HEK293 (cell line): ENCODE data around the gene USP32.

Experiments used
- CTCF ChIA-PET: fragments of 350-600 bp; formaldehyde crosslinking; extraction: SDS; loops from one replicate; lab custom pipeline; 2021; ENCODE audit warnings: antibody characterized with exemption; lab: Yijun Ruan, JAX
- POLR2A ChIA-PET: fragments of 300-600 bp; formaldehyde crosslinking; extraction: SDS; loops from one replicate; lab custom pipeline; 2020; ENCODE audit warnings: antibody characterized with exemption, inconsistent platforms; lab: Yijun Ruan, JAX
- H3K27ac ChIP-seq: fragments of 200-500 bp; sonication (Bioruptor generic); 2 replicates; pipeline ENCODE4 v1.5.1; 2014; ENCODE audit warnings: low read depth, low read length, control low read depth, inconsistent platforms; ENCODE audit errors: extremely low read depth
- H3K36me3 ChIP-seq, 2 experiments: fragments of 200-500 bp in 1 of 2; sonication (Bioruptor generic) in 1 of 2; 1 replicate in 1 of 2; 2 replicates in 1 of 2; pipeline ENCODE4 v1.5.1; 2014 to 2017; ENCODE audit warnings: inconsistent platforms in 2 of 2, low read length in 2 of 2; ENCODE audit not compliant: control insufficient read depth in 2 of 2, insufficient read depth in 1 of 2
- H3K4me1 ChIP-seq: fragments of 200-500 bp; sonication (Bioruptor generic); 2 replicates; pipeline ENCODE4 v1.5.1; 2014; ENCODE audit warnings: mild to moderate bottlenecking, low read length, inconsistent platforms; ENCODE audit not compliant: control insufficient read depth, insufficient read depth
- H3K4me3 ChIP-seq: 2 replicates; pipeline ENCODE4 v1.5.1; 2011; ENCODE audit warnings: low read depth, mild to moderate bottlenecking, control low read depth, low read length, moderate library complexity
- H3K9me3 ChIP-seq: fragments of 200-500 bp; sonication (Bioruptor generic); 2 replicates; pipeline ENCODE4 v1.5.1; 2014; ENCODE audit warnings: low read depth, low read length, inconsistent platforms; ENCODE audit not compliant: control insufficient read depth, insufficient read depth
- FEZF1 ChIP-seq: fragments of 450-650 bp; formaldehyde crosslinking; IDR thresholded peaks from 2 replicates; pipeline ENCODE4 v1.5.1; 2016; ENCODE audit warnings: missing biosample characterization, missing genetic modification characterization
- GLI4 ChIP-seq: fragments of 450-650 bp; formaldehyde crosslinking; IDR thresholded peaks from 2 replicates; pipeline ENCODE4 v1.5.1; 2016; ENCODE audit warnings: missing biosample characterization, missing genetic modification characterization
- HOXC10 ChIP-seq: sonication (generic); formaldehyde crosslinking; IDR thresholded peaks from 2 replicates; pipeline ENCODE4 v1.8.1; 2023; ENCODE audit warnings: mild to moderate bottlenecking, missing genetic modification reagents
- HOXD13 ChIP-seq: sonication (generic); formaldehyde crosslinking; IDR thresholded peaks from 2 replicates; pipeline ENCODE4 v1.8.0; 2022; ENCODE audit warnings: missing genetic modification reagents, borderline replicate concordance
- OSR2 ChIP-seq: fragments of 450-650 bp; formaldehyde crosslinking; IDR thresholded peaks from 2 replicates; pipeline ENCODE4 v1.5.1; 2016; ENCODE audit warnings: missing biosample characterization, missing genetic modification characterization
- REPIN1 ChIP-seq: fragments of 450-650 bp; formaldehyde crosslinking; IDR thresholded peaks from 2 replicates; pipeline ENCODE4 v1.5.1; 2017; ENCODE audit warnings: missing biosample characterization, missing genetic modification characterization, low read depth
- ZBTB17 ChIP-seq: fragments of 450-650 bp; formaldehyde crosslinking; IDR thresholded peaks from 2 replicates; pipeline ENCODE4 v1.5.1; 2016; ENCODE audit warnings: missing biosample characterization, missing genetic modification characterization
- ZEB2 ChIP-seq: fragments of 450-650 bp; formaldehyde crosslinking; IDR thresholded peaks from 2 replicates; pipeline ENCODE4 v1.5.1; 2016; ENCODE audit warnings: missing biosample characterization, missing genetic modification characterization
- ZIC2 ChIP-seq: fragments of 450-650 bp; formaldehyde crosslinking; IDR thresholded peaks from 2 replicates; pipeline ENCODE4 v1.5.1; 2016; ENCODE audit warnings: missing biosample characterization, missing genetic modification characterization
- ZNF174 ChIP-seq: fragments of 450-650 bp; formaldehyde crosslinking; IDR thresholded peaks from 2 replicates; pipeline ENCODE4 v1.5.0; 2017; ENCODE audit warnings: missing biosample characterization, mild to moderate bottlenecking, missing genetic modification characterization
- ZNF175 ChIP-seq: fragments of 450-650 bp; formaldehyde crosslinking; IDR thresholded peaks from 2 replicates; pipeline ENCODE4 v1.5.1; 2016; ENCODE audit warnings: missing biosample characterization, missing genetic modification characterization
- ZNF184 ChIP-seq: fragments of 450-650 bp; IDR thresholded peaks from 2 replicates; pipeline ENCODE4 v1.5.1; 2018; ENCODE audit warnings: missing biosample characterization, mild to moderate bottlenecking, missing genetic modification characterization
- ZNF239 ChIP-seq: fragments of 450-650 bp; formaldehyde crosslinking; IDR thresholded peaks from 2 replicates; pipeline ENCODE4 v1.5.1; 2016; ENCODE audit warnings: missing biosample characterization, missing genetic modification characterization
- ZNF335 ChIP-seq: fragments of 450-650 bp; formaldehyde crosslinking; conservative IDR thresholded peaks from 2 replicates; pipeline ENCODE4 v1.5.1; 2016; ENCODE audit warnings: missing biosample characterization, missing genetic modification characterization
- ZNF341 ChIP-seq: fragments of 450-650 bp; formaldehyde crosslinking; IDR thresholded peaks from 2 replicates; pipeline ENCODE4; 2016; ENCODE audit warnings: low read depth, missing biosample characterization, missing genetic modification characterization
- ZNF366 ChIP-seq: fragments of 450-650 bp; formaldehyde crosslinking; conservative IDR thresholded peaks from 2 replicates; pipeline ENCODE4 v1.5.1; 2016; ENCODE audit warnings: missing biosample characterization, missing genetic modification characterization
- ZNF530 ChIP-seq: fragments of 450-650 bp; formaldehyde crosslinking; IDR thresholded peaks from 2 replicates; pipeline ENCODE4 v1.5.1; 2016; ENCODE audit warnings: low read depth, missing biosample characterization, missing genetic modification characterization
- ZNF558 ChIP-seq: fragments of 450-650 bp; formaldehyde crosslinking; IDR thresholded peaks from 2 replicates; pipeline ENCODE4 v1.5.1; 2016; ENCODE audit warnings: missing biosample characterization, missing genetic modification characterization
- ZNF560 ChIP-seq: fragments of 450-650 bp; formaldehyde crosslinking; IDR thresholded peaks from 2 replicates; pipeline ENCODE4 v1.5.1; 2017; ENCODE audit warnings: missing biosample characterization, missing genetic modification characterization, borderline replicate concordance
- ZNF830 ChIP-seq: fragments of 450-650 bp; IDR thresholded peaks from 2 replicates; pipeline ENCODE4 v1.5.0; 2018; ENCODE audit warnings: missing biosample characterization, missing genetic modification characterization, low read depth, mild to moderate bottlenecking, moderate library complexity
- TF ChIP-seq, protein P1 (sequence below): fragments of 450-650 bp; formaldehyde crosslinking; IDR thresholded peaks from 2 replicates; pipeline ENCODE4 v1.5.1; 2016; ENCODE audit warnings: missing biosample characterization, missing genetic modification characterization, borderline replicate concordance
- TF ChIP-seq, protein P2 (sequence below): fragments of 450-650 bp; formaldehyde crosslinking; IDR thresholded peaks from 2 replicates; pipeline ENCODE4 v1.5.1; 2016; ENCODE audit warnings: missing biosample characterization, missing genetic modification characterization
- TF ChIP-seq, protein P3 (sequence below): IDR thresholded peaks from 2 replicates; pipeline ENCODE4 v1.6.1; 2011; ENCODE audit warnings: mild to moderate bottlenecking, low read depth, low read length, borderline replicate concordance

Gene USP32

DNA sequence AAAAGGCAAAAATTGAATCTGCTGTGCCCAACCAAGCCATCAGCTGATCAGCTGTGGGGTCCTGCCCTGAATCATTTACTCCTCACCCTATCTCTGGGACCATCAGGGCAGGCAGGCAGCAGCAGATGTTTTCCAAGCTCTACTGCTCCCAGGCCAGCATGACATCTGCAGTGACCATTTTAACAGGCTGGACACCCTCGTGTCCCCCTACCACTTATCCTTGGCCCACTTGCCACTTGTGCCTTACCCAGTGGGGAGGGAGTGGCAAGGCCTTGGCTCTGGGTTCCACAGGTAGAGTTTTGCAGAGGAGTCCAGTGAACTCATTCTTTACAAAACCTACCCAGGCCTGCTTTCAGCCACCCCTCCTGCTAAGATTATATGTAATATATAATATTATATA is 254.2 kb downstream of the USP32 start:
- ChIA-PET CTCF (interaction anchor here (0.7 kb wide), 1 partner anchor 298 kb away, joined by 3 read pairs; no protein-coding TSS in a partner anchor), POLR2A (no interaction called here)
- Histone ChIP-seq H3K36me3 (peaks cover 0 to 5% of the 10 kb centered on the region in 2 experiments; a peak in 1 of 3 replicates), H3K4me1 (peaks cover 6% of the 10 kb centered on the region), H3K9me3 (no peaks in the 10 kb centered on the region), H3K27ac (no peak overlapping the region), H3K4me3 (no peak overlapping the region)
- no peak for TF ChIP-seq ZNF341 (tag by site-specific recombination)
- no peak for TF ChIP-seq FEZF1 (tag by site-specific recombination)
- no peak for TF ChIP-seq GLI4 (tag by site-specific recombination)
- TF ChIP-seq HOXD13 = no peak
- TF ChIP-seq REPIN1 (tag by site-specific recombination) = no peak
- no peak for TF ChIP-seq ZNF335 (tag by site-specific recombination)
- TF ChIP-seq ZEB2 (tag by site-specific recombination) = no peak
- TF ChIP-seq ZNF239 (tag by site-specific recombination) = no peak
- TF ChIP-seq ZIC2 (tag by site-specific recombination) = no peak
- TF ChIP-seq, protein P1, sequence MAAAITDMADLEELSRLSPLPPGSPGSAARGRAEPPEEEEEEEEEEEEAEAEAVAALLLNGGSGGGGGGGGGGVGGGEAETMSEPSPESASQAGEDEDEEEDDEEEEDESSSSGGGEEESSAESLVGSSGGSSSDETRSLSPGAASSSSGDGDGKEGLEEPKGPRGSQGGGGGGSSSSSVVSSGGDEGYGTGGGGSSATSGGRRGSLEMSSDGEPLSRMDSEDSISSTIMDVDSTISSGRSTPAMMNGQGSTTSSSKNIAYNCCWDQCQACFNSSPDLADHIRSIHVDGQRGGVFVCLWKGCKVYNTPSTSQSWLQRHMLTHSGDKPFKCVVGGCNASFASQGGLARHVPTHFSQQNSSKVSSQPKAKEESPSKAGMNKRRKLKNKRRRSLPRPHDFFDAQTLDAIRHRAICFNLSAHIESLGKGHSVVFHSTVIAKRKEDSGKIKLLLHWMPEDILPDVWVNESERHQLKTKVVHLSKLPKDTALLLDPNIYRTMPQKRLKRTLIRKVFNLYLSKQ (tag by site-specific recombination) = no peak

DNA sequence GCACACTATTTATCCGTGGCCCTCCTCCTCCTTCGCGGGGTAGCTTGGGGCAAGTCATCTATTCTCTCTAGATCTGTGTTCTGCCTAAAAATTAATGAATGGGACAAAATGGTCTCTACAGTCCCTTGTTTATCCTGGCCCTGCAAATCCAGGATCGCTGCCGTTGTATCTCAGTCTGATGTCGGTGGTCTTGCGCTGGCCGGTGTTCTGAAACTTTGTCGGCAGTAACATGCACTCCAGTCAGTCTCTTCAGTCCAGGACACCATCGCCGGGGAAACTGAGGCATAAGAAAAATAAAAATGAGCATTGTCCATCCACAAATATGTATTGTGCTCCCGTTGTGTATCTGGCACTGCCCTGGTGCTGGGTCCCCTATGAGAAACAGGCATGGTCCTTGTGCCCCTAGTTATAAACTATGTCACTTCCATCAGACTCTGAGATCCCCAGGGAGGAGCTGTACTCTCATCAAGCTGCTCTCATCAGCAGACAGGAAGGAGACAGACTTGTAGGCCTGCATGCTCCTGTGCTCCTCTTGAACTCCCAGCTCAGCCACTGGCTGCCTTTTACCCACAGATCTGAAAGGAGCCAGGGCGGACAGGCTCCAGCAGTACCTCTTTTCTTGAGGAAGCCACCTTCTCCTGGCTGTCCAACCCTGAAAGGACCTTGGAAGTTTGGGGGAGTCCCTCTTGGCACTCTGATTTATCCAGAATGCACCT is 255.8 kb downstream of the USP32 start:
- POLR2A ChIA-PET = interaction anchor here (0.5 kb wide), 1 partner anchor 672 kb away, joined by 3 read pairs; no protein-coding TSS in a partner anchor
- TF ChIP-seq, protein P2, sequence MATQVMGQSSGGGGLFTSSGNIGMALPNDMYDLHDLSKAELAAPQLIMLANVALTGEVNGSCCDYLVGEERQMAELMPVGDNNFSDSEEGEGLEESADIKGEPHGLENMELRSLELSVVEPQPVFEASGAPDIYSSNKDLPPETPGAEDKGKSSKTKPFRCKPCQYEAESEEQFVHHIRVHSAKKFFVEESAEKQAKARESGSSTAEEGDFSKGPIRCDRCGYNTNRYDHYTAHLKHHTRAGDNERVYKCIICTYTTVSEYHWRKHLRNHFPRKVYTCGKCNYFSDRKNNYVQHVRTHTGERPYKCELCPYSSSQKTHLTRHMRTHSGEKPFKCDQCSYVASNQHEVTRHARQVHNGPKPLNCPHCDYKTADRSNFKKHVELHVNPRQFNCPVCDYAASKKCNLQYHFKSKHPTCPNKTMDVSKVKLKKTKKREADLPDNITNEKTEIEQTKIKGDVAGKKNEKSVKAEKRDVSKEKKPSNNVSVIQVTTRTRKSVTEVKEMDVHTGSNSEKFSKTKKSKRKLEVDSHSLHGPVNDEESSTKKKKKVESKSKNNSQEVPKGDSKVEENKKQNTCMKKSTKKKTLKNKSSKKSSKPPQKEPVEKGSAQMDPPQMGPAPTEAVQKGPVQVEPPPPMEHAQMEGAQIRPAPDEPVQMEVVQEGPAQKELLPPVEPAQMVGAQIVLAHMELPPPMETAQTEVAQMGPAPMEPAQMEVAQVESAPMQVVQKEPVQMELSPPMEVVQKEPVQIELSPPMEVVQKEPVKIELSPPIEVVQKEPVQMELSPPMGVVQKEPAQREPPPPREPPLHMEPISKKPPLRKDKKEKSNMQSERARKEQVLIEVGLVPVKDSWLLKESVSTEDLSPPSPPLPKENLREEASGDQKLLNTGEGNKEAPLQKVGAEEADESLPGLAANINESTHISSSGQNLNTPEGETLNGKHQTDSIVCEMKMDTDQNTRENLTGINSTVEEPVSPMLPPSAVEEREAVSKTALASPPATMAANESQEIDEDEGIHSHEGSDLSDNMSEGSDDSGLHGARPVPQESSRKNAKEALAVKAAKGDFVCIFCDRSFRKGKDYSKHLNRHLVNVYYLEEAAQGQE (tag by site-specific recombination) = peak; percentile 33; the same call in 1 of the 2 replicates
- TF ChIP-seq ZNF184 (tag by site-specific recombination) (no peak), ZBTB17 (tag by site-specific recombination) (peak; percentile 76)
- TF ChIP-seq, all 188 proteins: peak for 2
- CTCF ChIA-PET = interaction anchor here (0.9 kb wide), 1 partner anchor 503 kb away, joined by 3 read pairs; no protein-coding TSS in a partner anchor
- Histone ChIP-seq H3K4me1 (0 out of 2 replicates have a peak, but pooled peaks cover 2% of the 10 kb centered on the region), H3K27ac (no peak overlapping the region), H3K36me3 (peaks cover 0 to 11% of the 10 kb centered on the region in 2 experiments; a peak in 1 of 3 replicates), H3K9me3 (no peaks in the 10 kb centered on the region), H3K4me3 (no peak overlapping the region)

DNA sequence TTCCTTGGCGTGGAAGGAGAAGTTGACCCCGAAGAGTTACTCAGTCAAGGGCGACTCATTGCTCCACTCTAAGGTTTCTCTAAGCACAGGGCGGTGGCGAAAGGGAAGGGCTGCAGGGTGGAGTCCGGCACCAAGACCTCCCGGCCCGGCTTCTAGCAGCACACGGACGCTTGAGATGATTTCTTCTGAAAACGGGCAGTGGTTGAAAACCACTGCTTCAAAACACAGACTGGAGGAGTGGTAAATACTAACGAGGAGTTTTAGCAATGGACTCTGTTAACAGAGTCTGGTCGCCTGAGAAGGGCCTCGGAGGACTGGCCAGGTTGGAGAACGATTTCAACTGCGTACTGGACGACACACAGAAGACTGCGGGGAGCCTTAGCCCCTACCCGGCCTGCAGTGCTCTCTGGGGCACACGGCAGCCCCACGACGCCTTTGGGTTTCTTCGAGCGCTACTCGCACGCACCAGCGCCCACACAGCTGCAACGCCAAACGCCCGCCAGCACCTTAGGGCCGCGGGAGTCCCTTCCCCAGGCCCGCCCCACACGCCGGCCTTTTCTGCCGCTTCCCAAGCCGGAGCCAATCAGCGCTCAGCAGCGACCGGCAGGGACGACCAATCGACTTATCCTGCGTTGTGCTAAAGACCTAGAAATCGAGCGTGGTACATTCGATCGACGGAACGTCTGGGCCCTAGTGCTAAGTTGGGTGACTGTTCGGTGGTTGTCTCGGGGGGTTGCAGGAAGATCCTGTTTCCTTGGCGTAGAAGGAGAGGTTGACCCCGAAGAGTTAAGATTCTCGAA is 256.6 kb downstream of the USP32 start:
- POLR2A ChIA-PET = interaction anchor here (0.6 kb wide), 2 partner anchors 33 to 253 kb away, joined by 3 to 4 read pairs; no protein-coding TSS in a partner anchor
- Histone ChIP-seq H3K4me3 (peak overlapping the region; percentile 51), H3K27ac (peak overlapping the region; percentile 58; the same call in 1 of the 2 replicates), H3K4me1 (0 out of 2 replicates have a peak, but pooled peaks cover 2% of the 10 kb centered on the region), H3K9me3 (no peaks in the 10 kb centered on the region), H3K36me3 (peaks cover 0 to 11% of the 10 kb centered on the region in 2 experiments; a peak in 1 of 3 replicates)
- CTCF ChIA-PET = interaction anchor here (0.7 to 0.8 kb wide), 2 partner anchors 27 to 32 kb away, joined by 3 to 6 read pairs; no protein-coding TSS in a partner anchor
- TF ChIP-seq ZNF174 (tag by site-specific recombination) (no peak), OSR2 (no peak), HOXC10 (CRISPR knock-in tag) (no peak), ZNF239 (tag by site-specific recombination) (no peak), ZNF530 (tag by site-specific recombination) (no peak), ZNF341 (tag by site-specific recombination) (peak; percentile 45), ZNF830 (tag by site-specific recombination) (no peak), ZBTB17 (tag by site-specific recombination) (peak; percentile 98), ZNF558 (tag by site-specific recombination) (no peak), ZNF560 (tag by site-specific recombination) (no peak), ZNF366 (tag by site-specific recombination) (no peak), ZNF175 (tag by site-specific recombination) (no peak)
- TF ChIP-seq, protein P3, sequence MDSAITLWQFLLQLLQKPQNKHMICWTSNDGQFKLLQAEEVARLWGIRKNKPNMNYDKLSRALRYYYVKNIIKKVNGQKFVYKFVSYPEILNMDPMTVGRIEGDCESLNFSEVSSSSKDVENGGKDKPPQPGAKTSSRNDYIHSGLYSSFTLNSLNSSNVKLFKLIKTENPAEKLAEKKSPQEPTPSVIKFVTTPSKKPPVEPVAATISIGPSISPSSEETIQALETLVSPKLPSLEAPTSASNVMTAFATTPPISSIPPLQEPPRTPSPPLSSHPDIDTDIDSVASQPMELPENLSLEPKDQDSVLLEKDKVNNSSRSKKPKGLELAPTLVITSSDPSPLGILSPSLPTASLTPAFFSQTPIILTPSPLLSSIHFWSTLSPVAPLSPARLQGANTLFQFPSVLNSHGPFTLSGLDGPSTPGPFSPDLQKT = no peak
